ENCODE measurements around the gene RGS7. TPM values are rescaled to one million over a fixed set of nuclear protein-coding genes. Genes with fewer than 3 reads are reported as not detected.

Gene RGS7
- total RNA-seq, 1 experiment from 2014 or later, result 0.10 TPM

GRCh38 chr1:240947438-240948224 is 409.4 kb downstream of the RGS7 start:
- BruUV-seq (replicated peaks), result no TSS peak
- Histone ChIP-seq H3K36me3 (ENCODE audit: control insufficient read depth, insufficient read depth, low read length) (no peaks in the 10 kb centered on the region), H3K4me3 (ENCODE audit: low read depth in 2 of 2, low read length in 2 of 2) (no peak overlapping the region), H3K4me1 (ENCODE audit: control insufficient read depth, insufficient read depth, low read length) (no peaks in the 10 kb centered on the region), H3K9me3 (ENCODE audit: control insufficient read depth, insufficient read depth, low read depth, low read length) (no peaks in the 10 kb centered on the region), H3K27ac (ENCODE audit: low read length) (no peak overlapping the region), H3K27me3 (ENCODE audit: control insufficient read depth, insufficient read depth, low read length) (no peaks in the 10 kb centered on the region)
- in situ Hi-C loops (cut with HindIII; ENCODE audit: low pct_unique_long_range_greater_than_20kb, low sequenced_read_pairs), result no loop called here
- TF ChIP-seq REST (IDR thresholded peaks at IDR 0.05; ENCODE audit: insufficient read depth in 1 of 2, low read depth in 2 of 2, low read length in 1 of 2) (no peak), TCF7L2 (IDR thresholded peaks at IDR 0.05; ENCODE audit: low read depth, low read length) (no peak), CTCF (IDR thresholded peaks at IDR 0.05) (no peak)
- intact Hi-C loops (cut with micrococcal nuclease; ENCODE audit: unreplicated experiment), result loop anchor here (2.0 kb wide), 2 partner anchors 59 to 215 kb away; no protein-coding TSS in a partner anchor
- POLR2A ChIA-PET, result no interaction called here
- CTCF ChIA-PET, result interaction anchor here (0.6 kb wide), 2 partner anchors 482 to 1047 kb away, joined by 4 read pairs; no protein-coding TSS in a partner anchor
- DNase-seq (ENCODE audit: low read depth, low spot score) (no peak), ATAC-seq (no peak)

- ATAC-seq, result peak; percentile 85; the same call in 1 of the 2 replicates
- CTCF ChIA-PET, result interaction anchor here (0.6 kb wide), 1 partner anchor 481 kb away, joined by 4 read pairs; no protein-coding TSS in a partner anchor
- in situ Hi-C loops (cut with HindIII; ENCODE audit: low pct_unique_long_range_greater_than_20kb, low sequenced_read_pairs), result no loop called here
- TF ChIP-seq TCF7L2 (IDR thresholded peaks at IDR 0.05; ENCODE audit: low read depth, low read length) (no peak), CTCF (IDR thresholded peaks at IDR 0.05) (peak; percentile 69)
- no peaks in the 10 kb centered on the region for H3K27me3 ChIP-seq (ENCODE audit: control insufficient read depth, insufficient read depth, low read length)
- no peak overlapping the region for H3K4me3 ChIP-seq (ENCODE audit: low read depth in 2 of 2, low read length in 2 of 2)
- POLR2A ChIA-PET, result no interaction called here
- no peaks in the 10 kb centered on the region for H3K9me3 ChIP-seq (ENCODE audit: control insufficient read depth, insufficient read depth, low read depth, low read length)
- no peaks in the 10 kb centered on the region for H3K4me1 ChIP-seq (ENCODE audit: control insufficient read depth, insufficient read depth, low read length)
- intact Hi-C loops (cut with micrococcal nuclease; ENCODE audit: unreplicated experiment), result loop anchor here (2.0 kb wide), 2 partner anchors 58 to 214 kb away; no protein-coding TSS in a partner anchor
- no peak overlapping the region for H3K27ac ChIP-seq (ENCODE audit: low read length)
- no peak for DNase-seq (ENCODE audit: low read depth, low spot score)
- BruUV-seq (replicated peaks), result no TSS peak
- no peaks in the 10 kb centered on the region for H3K36me3 ChIP-seq (ENCODE audit: control insufficient read depth, insufficient read depth, low read length)
Observed at GRCh38 chr1:240946926-240947325, 410.1 kb downstream of the RGS7 start.
